A549 (cell line): ENCODE data around the gene UMODL1.

Experiments
- CHD2 ChIP-seq: fragments of 150-350 bp; IDR thresholded peaks from 2 replicates; pipeline ENCODE4 v1.6.1; 2014; ENCODE audit warnings: low read length; ENCODE audit not compliant: partially characterized antibody
- EP300 ChIP-seq, 2 experiments: fragments of >200 bp; sonication (Bioruptor Twin); formaldehyde crosslinking; IDR thresholded peaks; 2 replicates in 1 of 2; 3 replicates in 1 of 2; pipeline ENCODE4 v1.6.1; 2016 to 2017
- ESRRA ChIP-seq: fragments of 150-350 bp; IDR thresholded peaks from 2 replicates; pipeline ENCODE4 v1.6.1; 2014; ENCODE audit warnings: mild to moderate bottlenecking, low read length, borderline replicate concordance
- HDAC2 ChIP-seq: fragments of 200-600 bp; sonication (generic); IDR thresholded peaks from 2 replicates; pipeline ENCODE4 v1.6.1; 2016
- POLR2A ChIP-seq: IDR thresholded peaks from 2 replicates; pipeline ENCODE4 v1.6.1; 2012; ENCODE audit warnings: mild to moderate bottlenecking, low read length
- RARB ChIP-seq: fragments of 250-450 bp; sonication (Bioruptor Pico); IDR thresholded peaks from 2 replicates; pipeline ENCODE4 v1.8.0; 2021; ENCODE audit warnings: mild to moderate bottlenecking, moderate library complexity
- TF ChIP-seq, protein P1 (sequence below): fragments of >200 bp; sonication (Bioruptor Twin); formaldehyde crosslinking; IDR thresholded peaks from 3 replicates; pipeline ENCODE4 v1.5.1; 2016
- TF ChIP-seq, protein P2 (sequence below): fragments of 150-350 bp; IDR thresholded peaks from 2 replicates; pipeline ENCODE4 v1.6.1; 2014; ENCODE audit warnings: low read depth, mild to moderate bottlenecking, low read length
- TF ChIP-seq, protein P3 (sequence below): fragments of 450-650 bp; IDR thresholded peaks from 2 replicates; pipeline ENCODE4 v1.6.1; 2014; ENCODE audit warnings: antibody characterized with exemption
- TF ChIP-seq, protein P4 (sequence below): IDR thresholded peaks from 2 replicates; pipeline ENCODE4 v1.6.1; 2012

DNA sequence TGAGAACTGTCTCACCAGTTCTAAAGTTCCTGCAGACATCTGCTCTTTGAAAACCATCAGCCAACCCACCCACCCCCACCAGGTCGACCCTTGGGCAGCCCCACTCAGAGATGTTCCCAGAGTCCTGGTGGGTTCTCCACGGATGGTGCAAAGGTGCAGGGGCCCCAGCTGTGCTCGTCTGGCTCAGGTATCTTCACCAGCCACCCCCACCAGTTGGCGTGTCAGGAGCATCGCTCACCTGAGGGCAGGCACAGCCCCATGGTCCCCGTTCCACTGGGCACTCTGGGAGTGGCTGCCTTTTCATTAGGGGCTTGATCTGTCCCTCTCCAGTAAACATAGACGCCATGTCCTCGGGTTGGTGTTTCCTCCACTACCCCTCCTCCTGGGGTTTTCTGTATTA is 70.5 kb downstream of the UMODL1 start:
- TF ChIP-seq POLR2A: no peak
- no peak for TF ChIP-seq RARB (CRISPR knock-in tag)
- TF ChIP-seq, protein P1, sequence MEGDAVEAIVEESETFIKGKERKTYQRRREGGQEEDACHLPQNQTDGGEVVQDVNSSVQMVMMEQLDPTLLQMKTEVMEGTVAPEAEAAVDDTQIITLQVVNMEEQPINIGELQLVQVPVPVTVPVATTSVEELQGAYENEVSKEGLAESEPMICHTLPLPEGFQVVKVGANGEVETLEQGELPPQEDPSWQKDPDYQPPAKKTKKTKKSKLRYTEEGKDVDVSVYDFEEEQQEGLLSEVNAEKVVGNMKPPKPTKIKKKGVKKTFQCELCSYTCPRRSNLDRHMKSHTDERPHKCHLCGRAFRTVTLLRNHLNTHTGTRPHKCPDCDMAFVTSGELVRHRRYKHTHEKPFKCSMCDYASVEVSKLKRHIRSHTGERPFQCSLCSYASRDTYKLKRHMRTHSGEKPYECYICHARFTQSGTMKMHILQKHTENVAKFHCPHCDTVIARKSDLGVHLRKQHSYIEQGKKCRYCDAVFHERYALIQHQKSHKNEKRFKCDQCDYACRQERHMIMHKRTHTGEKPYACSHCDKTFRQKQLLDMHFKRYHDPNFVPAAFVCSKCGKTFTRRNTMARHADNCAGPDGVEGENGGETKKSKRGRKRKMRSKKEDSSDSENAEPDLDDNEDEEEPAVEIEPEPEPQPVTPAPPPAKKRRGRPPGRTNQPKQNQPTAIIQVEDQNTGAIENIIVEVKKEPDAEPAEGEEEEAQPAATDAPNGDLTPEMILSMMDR: no peak
- TF ChIP-seq, protein P2, sequence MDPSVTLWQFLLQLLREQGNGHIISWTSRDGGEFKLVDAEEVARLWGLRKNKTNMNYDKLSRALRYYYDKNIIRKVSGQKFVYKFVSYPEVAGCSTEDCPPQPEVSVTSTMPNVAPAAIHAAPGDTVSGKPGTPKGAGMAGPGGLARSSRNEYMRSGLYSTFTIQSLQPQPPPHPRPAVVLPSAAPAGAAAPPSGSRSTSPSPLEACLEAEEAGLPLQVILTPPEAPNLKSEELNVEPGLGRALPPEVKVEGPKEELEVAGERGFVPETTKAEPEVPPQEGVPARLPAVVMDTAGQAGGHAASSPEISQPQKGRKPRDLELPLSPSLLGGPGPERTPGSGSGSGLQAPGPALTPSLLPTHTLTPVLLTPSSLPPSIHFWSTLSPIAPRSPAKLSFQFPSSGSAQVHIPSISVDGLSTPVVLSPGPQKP: no peak
- no peak for TF ChIP-seq EP300 (IDR thresholded peaks at IDR 0.05)
- TF ChIP-seq, protein P3, sequence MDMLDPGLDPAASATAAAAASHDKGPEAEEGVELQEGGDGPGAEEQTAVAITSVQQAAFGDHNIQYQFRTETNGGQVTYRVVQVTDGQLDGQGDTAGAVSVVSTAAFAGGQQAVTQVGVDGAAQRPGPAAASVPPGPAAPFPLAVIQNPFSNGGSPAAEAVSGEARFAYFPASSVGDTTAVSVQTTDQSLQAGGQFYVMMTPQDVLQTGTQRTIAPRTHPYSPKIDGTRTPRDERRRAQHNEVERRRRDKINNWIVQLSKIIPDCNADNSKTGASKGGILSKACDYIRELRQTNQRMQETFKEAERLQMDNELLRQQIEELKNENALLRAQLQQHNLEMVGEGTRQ: no peak
- TF ChIP-seq, protein P4, sequence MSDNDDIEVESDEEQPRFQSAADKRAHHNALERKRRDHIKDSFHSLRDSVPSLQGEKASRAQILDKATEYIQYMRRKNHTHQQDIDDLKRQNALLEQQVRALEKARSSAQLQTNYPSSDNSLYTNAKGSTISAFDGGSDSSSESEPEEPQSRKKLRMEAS: no peak
- TF ChIP-seq HDAC2: no peak
- TF ChIP-seq ESRRA: no peak
- no peak for TF ChIP-seq CHD2
